GM12873 (cell line): ENCODE measurements around the gene UFD1.

Experiments
- TF ChIP-seq, protein P1 (sequence below): IDR thresholded peaks from 2 replicates; pipeline ENCODE4 v1.5.1; 2012; ENCODE audit warnings: low read depth, mild to moderate bottlenecking, moderate library complexity, low read length, control low read depth; ENCODE audit not compliant: insufficient read depth; ENCODE audit errors: missing control alignments

Gene UFD1

DNA sequence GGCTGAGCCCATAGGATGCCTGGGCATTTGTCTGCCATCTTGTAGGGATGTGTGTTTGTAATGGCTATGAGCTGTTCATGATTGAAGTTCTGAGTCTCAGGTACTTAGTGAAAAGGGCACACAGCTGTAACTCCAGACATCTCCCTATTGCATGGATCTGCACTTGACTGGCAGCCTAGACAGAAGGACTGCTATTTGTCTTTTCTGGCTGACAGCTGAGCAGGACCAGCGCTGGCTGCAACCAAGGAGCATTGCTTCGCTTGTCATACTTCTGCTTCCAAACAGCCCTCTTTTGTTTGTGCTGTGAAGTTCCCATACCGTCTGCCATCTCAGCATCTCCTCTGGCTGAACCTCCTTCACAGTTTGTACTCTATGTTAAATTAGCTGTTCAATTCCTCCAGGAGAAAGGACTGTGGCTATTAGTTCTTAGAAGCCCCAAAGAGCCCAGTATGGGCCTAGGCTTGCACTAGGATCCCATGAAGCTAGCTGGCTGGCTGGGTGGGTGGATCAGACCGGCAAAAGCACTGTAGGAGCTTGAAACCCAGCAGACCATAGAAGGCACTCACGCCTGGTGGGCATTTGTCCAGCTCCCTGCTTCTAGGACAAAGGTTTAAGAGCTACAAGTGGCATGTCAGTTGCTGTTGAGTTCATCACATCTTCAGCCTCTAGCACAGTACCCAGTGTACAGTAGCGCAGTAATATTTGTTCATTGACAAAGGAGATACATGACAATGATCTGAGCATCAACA lies 67.9 kb downstream of the UFD1 start:
- TF ChIP-seq, protein P1, sequence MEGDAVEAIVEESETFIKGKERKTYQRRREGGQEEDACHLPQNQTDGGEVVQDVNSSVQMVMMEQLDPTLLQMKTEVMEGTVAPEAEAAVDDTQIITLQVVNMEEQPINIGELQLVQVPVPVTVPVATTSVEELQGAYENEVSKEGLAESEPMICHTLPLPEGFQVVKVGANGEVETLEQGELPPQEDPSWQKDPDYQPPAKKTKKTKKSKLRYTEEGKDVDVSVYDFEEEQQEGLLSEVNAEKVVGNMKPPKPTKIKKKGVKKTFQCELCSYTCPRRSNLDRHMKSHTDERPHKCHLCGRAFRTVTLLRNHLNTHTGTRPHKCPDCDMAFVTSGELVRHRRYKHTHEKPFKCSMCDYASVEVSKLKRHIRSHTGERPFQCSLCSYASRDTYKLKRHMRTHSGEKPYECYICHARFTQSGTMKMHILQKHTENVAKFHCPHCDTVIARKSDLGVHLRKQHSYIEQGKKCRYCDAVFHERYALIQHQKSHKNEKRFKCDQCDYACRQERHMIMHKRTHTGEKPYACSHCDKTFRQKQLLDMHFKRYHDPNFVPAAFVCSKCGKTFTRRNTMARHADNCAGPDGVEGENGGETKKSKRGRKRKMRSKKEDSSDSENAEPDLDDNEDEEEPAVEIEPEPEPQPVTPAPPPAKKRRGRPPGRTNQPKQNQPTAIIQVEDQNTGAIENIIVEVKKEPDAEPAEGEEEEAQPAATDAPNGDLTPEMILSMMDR: no peak

DNA sequence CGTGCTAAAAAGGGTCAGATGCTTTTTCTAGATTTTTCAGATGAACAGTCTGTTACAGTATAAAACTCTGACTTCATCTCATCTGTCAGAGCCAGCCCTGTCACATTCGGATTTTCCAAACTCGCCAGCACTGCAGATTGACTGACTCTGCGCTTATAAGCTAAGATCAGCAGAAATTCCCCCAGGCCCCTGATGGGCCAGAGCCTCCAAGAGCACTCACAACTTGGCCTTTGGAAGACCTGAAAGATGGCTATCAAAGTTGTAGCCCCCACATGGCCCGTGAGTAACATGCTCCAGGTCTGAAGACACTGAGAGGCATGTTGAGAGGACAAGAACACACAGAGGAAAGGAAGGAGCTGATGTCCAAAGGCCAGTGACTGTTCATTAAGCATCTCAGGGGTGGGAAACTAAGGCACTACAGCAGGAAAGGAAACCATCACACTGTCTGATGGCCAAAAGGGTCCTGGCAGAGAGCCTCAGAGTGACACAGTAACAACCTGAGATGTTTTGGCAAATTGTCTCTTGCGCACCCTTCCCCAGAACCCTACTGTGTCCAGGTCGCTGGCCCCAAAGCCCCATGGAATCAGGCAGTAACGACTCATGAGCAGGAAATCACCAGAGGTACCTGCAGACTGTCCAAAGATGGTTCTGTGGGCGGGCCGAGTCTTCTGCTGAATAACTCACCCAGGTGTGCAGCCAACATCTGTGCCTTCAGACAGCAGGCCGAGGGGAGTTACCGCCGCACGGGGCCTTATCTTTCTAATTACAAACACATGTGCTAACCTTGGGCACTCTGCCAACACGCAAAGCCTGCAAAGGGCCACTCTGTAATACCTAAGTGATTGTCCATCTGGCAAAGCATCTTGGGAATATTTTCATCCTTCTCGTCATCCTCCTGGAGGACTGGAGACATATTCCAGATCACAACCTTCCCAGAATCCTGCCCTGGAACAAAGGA lies 71.1 kb downstream of the UFD1 start:
- TF ChIP-seq, protein P1: no peak

DNA sequence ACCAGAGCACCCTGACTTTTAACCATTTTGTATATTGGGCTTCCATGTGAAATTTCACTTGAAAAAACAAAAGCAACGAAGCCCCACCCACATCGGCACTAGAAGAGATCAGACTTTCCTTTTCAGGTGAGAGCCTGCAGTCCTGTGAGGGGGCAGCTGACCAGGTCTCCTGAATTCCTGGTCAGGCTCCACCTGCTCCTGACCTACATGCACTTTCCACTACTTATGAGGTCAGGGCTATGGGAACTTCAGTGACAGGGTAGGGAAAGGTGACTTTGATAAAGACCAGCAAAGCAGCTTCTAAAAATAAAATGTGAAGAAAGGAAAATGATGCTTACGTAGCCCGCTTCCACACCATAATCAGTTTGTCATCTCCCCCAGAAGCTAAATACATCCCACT lies 72.1 kb downstream of the UFD1 start:
- TF ChIP-seq, protein P1: no peak

DNA sequence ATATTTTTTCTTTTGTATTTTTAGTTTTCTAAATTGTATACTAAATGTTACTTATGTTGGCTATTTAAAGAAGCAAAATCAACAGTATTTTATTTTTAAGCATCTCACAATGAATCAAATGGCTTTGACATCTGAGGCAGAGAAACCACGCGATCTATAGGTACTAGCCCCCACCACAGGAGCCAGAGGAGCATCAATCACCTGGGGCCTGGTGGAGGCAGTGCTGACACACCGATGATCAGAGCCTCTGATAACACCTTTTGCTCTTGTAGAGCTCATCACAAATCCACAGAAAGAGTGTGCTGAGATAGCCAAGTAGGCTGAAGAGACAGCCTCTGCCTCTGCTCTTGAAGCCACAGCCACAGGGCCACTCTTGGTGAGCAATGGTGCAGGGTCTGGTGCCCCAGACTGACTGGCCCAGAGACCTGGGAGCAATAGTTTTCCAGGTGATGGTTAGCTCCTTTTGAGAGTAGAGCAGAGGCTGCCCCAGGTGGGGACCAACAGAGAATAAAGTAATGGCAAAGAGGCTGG lies 72.6 kb downstream of the UFD1 start:
- TF ChIP-seq, protein P1: no peak

DNA sequence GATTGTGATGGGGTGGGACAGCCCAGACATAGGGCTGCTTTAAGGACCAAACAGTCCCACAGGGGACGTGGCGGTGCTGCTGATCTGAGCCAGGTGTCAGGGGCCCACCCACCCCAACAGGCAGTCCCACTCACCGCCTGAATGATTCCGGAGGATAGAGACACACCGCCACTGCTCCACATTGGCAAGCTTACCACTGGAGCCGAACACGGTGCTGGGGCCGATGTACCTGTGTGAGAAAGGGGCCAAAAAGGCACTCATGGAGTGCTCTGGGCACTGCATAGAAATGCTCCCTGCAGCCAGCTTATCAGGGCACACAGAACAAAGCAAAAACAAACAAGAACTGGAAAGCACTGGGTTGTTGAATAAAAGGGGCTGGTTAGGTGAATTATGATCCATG lies 73.3 kb downstream of the UFD1 start:
- TF ChIP-seq, protein P1: no peak

DNA sequence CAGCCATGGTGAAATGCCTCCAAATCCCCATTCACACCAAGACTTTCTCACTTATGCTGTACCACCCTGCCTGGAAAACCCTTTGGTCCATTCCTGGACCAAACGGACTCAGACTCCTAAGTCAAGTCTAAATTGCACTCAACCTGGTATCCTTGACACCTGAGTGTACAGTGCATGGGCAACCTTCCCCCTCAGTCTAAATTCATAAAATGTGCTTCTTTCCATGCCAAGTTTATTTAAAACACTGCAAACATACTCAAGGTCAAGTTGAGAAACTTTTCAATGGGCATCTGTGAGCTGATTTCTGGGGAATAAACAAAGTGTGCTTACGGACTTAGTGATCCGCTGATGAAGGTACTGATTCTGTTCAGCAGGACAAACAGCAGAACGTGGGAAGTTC lies 73.9 kb downstream of the UFD1 start:
- TF ChIP-seq, protein P1: no peak

DNA sequence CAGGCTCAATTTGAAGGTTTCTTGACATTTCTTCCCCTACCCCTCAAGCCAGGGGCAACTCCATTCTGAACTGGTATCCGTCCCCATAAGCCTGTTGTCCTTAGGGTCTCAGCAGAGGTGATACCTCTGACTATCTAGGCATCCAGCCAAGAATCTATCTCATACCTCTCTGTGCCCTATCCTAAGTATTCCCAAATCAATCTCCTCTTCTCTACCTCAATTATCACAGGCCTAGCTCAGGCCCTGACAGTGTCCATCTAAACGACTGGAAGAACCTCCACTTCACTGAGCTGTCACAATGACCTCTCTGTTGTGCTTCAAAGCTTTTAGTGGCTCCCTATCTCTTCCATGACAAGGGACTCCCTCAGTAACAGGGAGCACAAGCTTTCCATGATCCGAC lies 74.3 kb downstream of the UFD1 start:
- TF ChIP-seq, protein P1: no peak
